Stimulated activated CD8-positive, alpha-beta memory T cell treated with anti-CD3 and anti-CD28 coated beads, Interleukin-15, amount 100 ng/mL, for 48 hours (primary cell): ENCODE data around the gene COPE.
"Not testable (repeated sequence)": the region's sequence is repeated elsewhere in the genome, so short reads cannot be mapped to it uniquely, and the experiment has no call there.

Experiments used
- DNase-seq, 2 donors: peaks; one replicate each; pipeline ENCODE4 v3.0.0-alpha.2; 2020; ENCODE audit warnings: low read depth in 2 of 2

Gene COPE

GRCh38 chr19:18940769-18941627 lies 21.8 kb upstream of the COPE start, which contains the start of gene HOMER3:
Gene HOMER3 (minus strand): TSS chr19:18941217. CDS start chr19:18938982, 2,235 bp downstream.
- peak; percentile 45 to 49 for DNase-seq

DNA sequence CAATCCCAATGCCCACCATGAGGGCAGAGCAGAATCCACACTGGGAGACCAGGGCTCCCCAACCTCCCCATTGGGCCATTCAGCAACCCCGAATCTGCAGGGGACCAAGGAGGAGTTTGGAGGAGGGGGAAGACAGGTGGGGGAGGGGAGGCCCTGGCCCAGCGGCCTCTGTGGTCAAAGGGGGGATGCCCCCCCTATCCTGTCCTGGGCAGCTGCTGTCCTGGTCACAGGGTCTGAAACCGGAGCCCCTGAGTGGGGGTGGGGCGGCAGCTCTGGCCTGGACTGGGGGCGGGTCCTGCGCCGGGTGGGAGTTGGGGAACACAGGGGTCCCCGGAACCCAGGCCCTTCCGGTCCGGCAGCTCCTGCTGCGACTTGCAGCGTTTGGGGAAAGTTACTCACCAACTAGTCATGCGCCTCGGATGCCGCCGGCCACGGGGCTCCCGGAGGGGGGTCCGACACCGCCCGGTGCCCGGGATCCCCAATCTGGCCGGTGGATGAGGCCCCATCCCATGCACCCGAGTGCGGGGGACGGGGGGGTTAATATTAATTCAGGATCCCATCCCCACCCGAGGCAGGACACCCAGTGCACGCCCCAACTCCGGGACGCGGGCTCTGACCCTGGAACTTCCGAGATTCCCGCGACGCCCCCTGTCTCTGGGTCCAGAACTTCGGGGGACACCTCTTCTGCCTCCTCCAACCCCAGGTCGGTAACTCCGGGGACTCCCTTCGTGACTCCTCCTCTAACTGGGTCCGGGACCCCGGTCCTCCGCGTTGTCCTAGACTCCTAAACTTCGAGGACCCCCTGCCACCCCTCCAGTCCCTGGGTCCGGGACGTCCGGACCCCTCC lies 21.0 kb upstream of the COPE start:
- DNase-seq = no peak

DNA sequence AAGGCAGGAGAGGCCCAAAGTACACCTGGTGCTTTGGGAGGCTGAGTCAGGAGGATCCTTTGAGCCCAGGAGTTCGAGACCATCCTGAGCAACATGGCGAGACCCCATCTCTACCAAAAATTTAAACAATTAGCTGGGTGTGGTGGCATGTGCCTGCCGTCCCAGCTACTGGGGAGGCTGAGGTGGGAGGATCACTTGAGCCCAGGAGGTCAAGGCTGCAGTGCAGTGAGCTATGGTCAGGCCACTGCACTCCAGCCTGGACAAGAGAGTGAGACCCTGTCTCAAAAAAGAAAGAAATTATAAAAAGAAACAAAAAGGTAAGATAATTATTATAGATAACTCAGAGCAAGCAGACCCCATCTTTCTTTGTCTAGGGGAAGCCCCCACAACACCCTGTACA lies 20.0 kb upstream of the COPE start:
- DNase-seq = no peak

- DNase-seq = no peak
Observed at GRCh38 chr19:18933297-18933696, 14.1 kb upstream of the COPE start.

GRCh38 chr19:18932216-18932841 lies 13.1 kb upstream of the COPE start:
- DNase-seq = peak; percentile 65 to 73

DNA sequence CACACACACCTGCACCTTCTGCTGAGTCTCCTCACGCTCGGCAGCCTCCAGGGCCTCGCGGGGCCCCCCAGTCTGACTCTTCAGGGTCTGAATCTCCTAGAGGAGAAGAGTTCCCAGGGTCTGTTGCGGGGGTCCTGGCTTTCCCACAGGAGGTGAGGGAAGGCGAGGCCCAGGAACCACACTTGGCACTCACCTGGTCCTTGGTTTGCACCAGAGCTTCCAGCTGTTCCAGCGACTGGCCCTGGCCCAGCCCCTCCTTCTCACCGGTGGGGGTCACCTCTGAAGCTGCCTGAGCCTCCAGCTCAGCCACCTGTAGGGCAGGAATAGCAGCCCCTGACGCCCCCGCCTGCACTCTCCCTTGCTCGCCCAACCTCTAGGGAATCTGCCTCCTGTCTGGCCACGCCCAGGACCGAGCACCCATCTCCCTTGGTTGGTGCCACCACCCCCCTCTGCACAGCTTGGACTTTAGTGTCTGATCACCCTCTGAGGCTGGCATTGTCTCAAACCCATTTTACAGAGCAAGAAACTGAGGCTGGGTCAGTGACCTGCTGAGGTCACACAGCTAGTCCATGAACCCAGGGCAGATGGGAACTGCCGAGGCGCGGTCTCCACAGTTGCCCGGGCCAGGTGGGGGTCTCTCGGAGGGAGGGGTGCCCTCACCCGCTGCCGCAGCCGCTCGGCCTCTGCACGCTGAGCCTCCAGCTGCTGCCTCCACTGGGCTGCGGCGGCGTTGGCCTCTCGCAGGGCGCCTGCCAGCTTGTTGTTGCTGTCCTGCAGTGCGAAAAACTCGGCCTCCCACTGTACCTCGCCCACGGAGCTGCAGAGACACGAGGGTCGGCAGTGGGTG lies 12.4 kb upstream of the COPE start:
- no peak for DNase-seq

GRCh38 chr19:18929311-18929710 lies 10.1 kb upstream of the COPE start:
- no peak for DNase-seq

DNA sequence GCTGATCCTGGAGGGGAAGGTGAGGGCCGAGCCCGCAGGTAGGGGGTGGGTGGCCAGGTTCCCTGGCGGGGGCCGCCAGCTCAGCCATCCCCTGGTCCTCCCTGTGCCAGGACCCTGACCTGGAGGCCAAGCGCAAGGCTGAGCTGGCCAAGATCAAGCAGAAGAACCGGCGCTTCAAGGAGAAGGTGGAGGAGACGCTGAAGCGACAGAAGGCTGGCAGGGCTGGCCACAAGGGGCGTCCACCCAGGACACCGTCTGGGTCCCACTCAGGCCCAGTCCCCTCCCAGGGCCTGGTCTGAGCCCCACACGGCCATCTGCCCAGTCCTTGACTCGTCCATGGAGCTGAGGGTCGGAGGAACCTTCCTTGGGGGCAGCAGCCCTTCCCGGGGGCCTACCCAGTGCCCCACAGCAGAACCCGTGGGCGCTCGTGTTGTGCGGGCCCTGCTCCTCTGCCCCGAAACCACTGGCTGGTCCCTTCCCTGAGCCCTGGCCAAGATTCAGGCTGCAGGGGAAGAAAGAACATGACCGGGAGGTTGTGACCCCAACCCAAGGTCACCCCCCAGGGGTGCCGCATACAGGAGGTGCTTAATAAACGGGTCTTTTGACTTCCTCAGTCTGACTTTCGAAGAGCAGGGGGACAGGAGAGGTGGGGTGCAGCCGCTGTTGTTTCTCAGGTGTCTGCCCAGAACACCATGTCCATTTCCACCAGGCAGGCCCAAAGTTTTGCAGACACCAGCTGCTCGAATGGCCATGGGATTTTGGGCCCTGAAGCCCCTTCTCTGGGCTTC lies 9.0 kb upstream of the COPE start:
- no peak for DNase-seq

DNA sequence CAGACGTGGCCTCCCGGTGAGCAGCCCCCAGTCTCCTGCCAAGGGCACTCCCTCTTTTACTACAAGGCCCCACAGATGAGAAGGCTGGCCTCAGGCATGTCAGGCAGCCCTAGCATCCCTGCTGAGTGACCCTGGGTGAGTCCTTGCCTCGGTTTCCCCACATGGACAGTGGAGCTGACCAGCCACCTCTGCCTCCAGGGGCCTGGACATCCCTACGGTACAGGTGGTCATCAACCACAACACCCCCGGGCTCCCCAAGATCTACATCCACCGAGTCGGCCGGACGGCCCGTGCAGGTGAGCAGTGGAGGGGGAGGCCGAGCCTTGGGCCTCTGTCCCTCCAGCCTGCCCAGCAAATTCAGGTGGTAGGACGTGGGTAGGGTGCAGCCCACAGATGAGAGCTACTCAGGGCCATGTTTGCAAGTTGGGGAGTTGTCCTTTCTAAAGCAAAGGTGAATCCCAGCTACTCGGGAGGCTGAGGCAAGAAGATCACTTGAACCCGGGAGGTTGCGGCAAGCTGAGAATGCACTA lies 5.6 kb upstream of the COPE start:
- DNase-seq = no peak

DNA sequence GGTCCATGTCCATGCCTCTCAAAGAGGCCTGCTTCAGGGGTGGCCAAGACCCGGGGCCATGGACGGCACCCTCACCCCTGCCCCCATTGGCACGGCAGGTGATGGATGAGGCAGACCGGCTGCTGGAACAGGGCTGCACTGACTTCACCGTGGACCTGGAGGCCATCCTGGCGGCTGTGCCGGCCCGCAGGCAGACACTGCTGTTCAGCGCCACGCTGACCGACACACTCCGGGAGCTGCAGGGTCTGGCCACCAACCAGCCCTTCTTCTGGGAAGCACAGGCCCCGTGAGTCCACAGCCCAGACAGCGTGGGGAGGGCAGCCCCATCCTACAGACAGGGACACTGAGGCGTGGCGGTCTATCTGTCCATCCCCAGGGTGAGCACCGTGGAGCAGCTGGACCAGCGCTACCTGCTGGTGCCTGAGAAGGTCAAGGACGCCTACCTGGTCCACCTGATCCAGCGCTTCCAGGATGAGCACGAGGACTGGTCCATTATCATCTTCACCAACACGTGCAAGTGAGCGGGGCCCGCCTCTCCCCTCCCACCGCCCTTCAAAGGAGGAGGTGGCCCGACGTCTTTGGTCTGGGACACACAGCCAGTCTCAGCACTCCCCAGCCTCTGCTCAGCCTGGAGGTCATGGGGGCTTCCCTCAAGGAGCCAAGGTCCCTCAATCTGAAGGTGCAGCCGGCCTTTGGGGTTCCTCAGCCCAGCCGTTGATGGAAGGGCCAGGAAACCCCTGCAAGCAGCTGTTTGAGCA lies 3.2 kb upstream of the COPE start:
- no peak for DNase-seq

- no peak for DNase-seq
Observed at GRCh38 chr19:18921593-18921992, 2.4 kb upstream of the COPE start.

DNA sequence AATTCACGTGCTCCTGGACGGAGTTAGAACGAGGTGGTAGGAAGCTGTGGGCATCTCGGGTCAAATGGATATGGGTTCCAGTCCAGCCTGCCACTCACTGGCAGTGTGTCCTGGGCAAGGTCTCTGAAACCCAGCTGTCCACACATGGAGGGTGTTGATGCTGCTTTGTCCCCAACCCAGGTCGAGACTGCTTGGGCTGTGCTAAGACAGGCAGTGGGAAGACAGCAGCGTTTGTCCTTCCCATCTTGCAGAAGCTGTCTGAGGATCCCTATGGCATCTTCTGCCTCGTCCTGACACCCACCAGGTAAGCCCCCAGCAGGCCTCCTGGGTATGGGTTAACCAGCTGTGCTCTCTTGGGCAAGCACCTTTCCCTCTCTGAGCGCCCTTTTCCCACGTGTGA lies 1.2 kb upstream of the COPE start:
- DNase-seq = no peak

- no peak for DNase-seq
Observed at GRCh38 chr19:18919900-18920214, 670 bp upstream of the COPE start.

GRCh38 chr19:18917593-18917992 lies 1.6 kb downstream of the COPE start:
- not testable (repeated sequence) for DNase-seq

DNA sequence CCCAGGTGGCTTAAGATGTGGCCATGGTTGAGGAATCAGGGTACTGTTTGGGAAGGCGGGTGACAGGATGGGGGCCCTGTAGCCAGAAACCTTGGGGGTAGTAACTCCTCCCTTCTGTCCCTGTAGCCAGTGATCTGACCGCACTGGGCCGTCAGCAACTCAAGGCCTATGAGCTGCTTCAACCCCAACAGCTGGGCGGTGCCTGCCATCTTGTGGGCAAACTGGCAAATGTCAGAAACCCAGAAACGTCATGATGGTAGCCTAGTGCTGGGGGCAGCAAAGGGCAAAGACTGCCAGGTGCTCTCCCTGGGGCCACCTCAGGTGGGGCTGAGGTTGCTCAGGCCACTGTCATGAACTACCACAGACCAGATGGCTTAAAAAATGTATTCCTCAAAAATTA lies 3.5 kb downstream of the COPE start:
- DNase-seq = peak; percentile 17 to 20

- no peak for DNase-seq
Observed at GRCh38 chr19:18913466-18913865, 5.7 kb downstream of the COPE start.

DNA sequence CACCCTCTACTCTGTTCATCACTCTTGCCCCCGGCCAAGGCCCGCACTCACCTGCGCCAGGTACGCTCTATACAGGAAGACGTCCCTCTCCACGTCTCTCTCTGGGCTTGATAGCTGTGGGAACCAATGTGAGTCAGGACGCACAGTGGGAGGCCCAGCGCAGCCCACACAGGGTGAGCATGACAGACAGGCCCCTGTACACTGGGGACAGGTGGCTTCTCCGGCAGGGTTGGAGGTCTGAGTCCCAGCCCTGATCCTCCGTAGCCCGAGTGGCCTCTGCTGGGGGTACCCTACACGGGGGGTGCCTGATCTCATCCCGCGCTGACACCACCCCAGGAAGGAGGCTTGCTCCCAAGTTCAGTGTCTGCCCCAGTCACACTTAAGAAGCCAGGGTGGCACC lies 6.3 kb downstream of the COPE start:
- DNase-seq = no peak

- no peak for DNase-seq
Observed at GRCh38 chr19:18910801-18911436, 8.3 kb downstream of the COPE start.

- DNase-seq = no peak
Observed at GRCh38 chr19:18910010-18910409, 9.2 kb downstream of the COPE start.
